CD4-positive, alpha-beta T cell (primary cell): ENCODE data around the gene MFSD12. TPM values are rescaled to one million over a fixed set of nuclear protein-coding genes. Genes with fewer than 3 reads are reported as not detected.

Source experiments
- ATAC-seq: fragments of 200-7000 bp; cut with Tn5 transposase; one replicate; pipeline ENCODE4 v1.10.0; 2022; ENCODE audit warnings: mild to moderate bottlenecking; ENCODE audit not compliant: poor library complexity
- CTCF ChIA-PET: fragments of 350-600 bp; sonication (Branson Sonifier 250); formaldehyde crosslinking; loops from one replicate; lab custom pipeline; 2021; ENCODE audit warnings: antibody characterized with exemption, inconsistent platforms; lab: Charles Lee
- POLR2A ChIA-PET: fragments of 350-600 bp; sonication (Branson Sonifier 250); formaldehyde crosslinking; loops from one replicate; lab custom pipeline; 2021; ENCODE audit warnings: antibody characterized with exemption, inconsistent platforms; lab: Charles Lee
- DNase-seq, 14 experiments: peaks; one replicate each; pipeline ENCODE4 v3.0.0-alpha.2; 2013 to 2020; ENCODE audit warnings: mixed read lengths in 2 of 14
- H3K27ac ChIP-seq, 2 donors: one replicate each; pipeline versions ENCODE4 v1.5.1 to v1.7.0; 2013; ENCODE audit warnings: low read length in 2 of 2, low read depth in 1 of 2, mild to moderate bottlenecking in 1 of 2
- H3K27me3 ChIP-seq, 2 experiments: 1 replicate in 1 of 2; 2 replicates in 1 of 2; pipeline versions ENCODE4 v1.6.1 to v1.7.0; 2013; ENCODE audit warnings: low read length in 2 of 2, control low read depth in 1 of 2, mild to moderate bottlenecking in 1 of 2, moderate library complexity in 1 of 2; ENCODE audit not compliant: insufficient read depth in 2 of 2, control insufficient read depth in 1 of 2
- H3K36me3 ChIP-seq: one replicate; pipeline ENCODE4 v1.6.1; 2013; ENCODE audit warnings: low read length, control low read depth; ENCODE audit not compliant: insufficient read depth
- H3K4me1 ChIP-seq: one replicate; pipeline ENCODE4 v1.6.1; 2013; ENCODE audit warnings: low read length, control low read depth; ENCODE audit not compliant: insufficient read depth
- H3K4me3 ChIP-seq: one replicate; pipeline ENCODE4 v1.5.1; 2013; ENCODE audit warnings: mild to moderate bottlenecking, low read length, moderate library complexity
- H3K9me3 ChIP-seq, 2 experiments: 1 replicate in 1 of 2; 2 replicates in 1 of 2; pipeline versions ENCODE4 v1.6.1 to v1.7.0; 2013; ENCODE audit warnings: low read length in 2 of 2, mild to moderate bottlenecking in 2 of 2, control low read depth in 1 of 2, moderate library complexity in 1 of 2; ENCODE audit not compliant: control insufficient read depth in 1 of 2, insufficient read depth in 1 of 2
- H3K27ac Mint-ChIP-seq: one replicate; pipeline ENCODE4 v1.8.0; 2020; ENCODE audit warnings: mixed read lengths
- H3K27me3 Mint-ChIP-seq: one replicate; pipeline ENCODE4 v1.8.0; 2021; ENCODE audit warnings: mixed read lengths
- H3K36me3 Mint-ChIP-seq: one replicate; pipeline ENCODE4 v1.8.0; 2021; ENCODE audit warnings: low read depth, mixed read lengths
- H3K4me1 Mint-ChIP-seq: one replicate; pipeline ENCODE4 v1.8.0; 2021; ENCODE audit warnings: low read depth, mixed read lengths
- H3K4me3 Mint-ChIP-seq: one replicate; pipeline ENCODE4 v1.8.0; 2020; ENCODE audit warnings: mild to moderate bottlenecking, mixed read lengths
- H3K9me3 Mint-ChIP-seq: one replicate; pipeline ENCODE4 v1.8.0; 2020; ENCODE audit warnings: mixed read lengths
- intact Hi-C, 2 experiments: fragments of 100-400 bp; cut with DNase I in 1 of 2; cut with micrococcal nuclease in 1 of 2; formaldehyde crosslinking; loops; one replicate each; pipeline versions ENCODE4 v1.15.1 to v1.9.0; 2023 to 2025; cut with DNase I, micrococcal nuclease
- total RNA-seq, 174 experiments: library from RNA in 2 of 174; stranded (reverse) in 2 of 174; gene quantifications; one replicate each; pipeline ENCODE4 v1.2.3 and lab custom pipeline; 2021 to 2026
- TF ChIP-seq, protein P1 (sequence below): fragments of 200-600 bp; IDR thresholded peaks from one replicate; pipeline ENCODE4 v1.8.0; 2022; ENCODE audit warnings: antibody characterized with exemption, mild to moderate bottlenecking

Gene MFSD12
- total RNA-seq, 2 experiments from 2014 or later = 62.5 to 65.0 TPM

DNA sequence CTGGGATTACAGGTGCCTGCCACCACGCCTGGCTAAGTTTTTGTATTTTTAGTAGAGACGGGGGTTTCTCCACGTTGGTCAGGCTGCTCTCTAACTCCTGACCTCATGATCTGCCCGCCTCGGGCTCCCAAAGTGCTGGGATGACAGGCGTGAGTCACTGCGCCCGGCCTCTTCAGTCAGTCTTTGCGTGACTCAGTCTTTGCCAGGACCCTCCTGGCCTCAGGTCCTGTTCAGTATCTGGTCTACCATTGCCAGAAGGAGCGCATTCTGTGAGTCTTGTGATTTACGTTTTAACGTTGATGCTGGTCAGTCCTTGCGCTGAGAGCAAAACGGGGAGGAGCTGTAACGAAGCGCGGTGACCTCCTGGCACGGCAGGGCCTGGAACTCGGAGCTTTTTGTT, 7.8 kb upstream of the MFSD12 start:
- Histone ChIP-seq H3K27ac (no peak overlapping the region), H3K4me1 (no peaks in the 10 kb centered on the region), H3K36me3 (no peaks in the 10 kb centered on the region), H3K4me3 (no peak overlapping the region), H3K27me3 (no peaks in the 10 kb centered on the region), H3K9me3 (no peaks in the 10 kb centered on the region)
- Mint-ChIP-seq H3K4me1 (no peaks in the 10 kb centered on the region), H3K36me3 (no peaks in the 10 kb centered on the region), H3K4me3 (no peak overlapping the region), H3K27me3 (no peaks in the 10 kb centered on the region), H3K9me3 (no peaks in the 10 kb centered on the region), H3K27ac (no peak overlapping the region)
- TF ChIP-seq, protein P1, sequence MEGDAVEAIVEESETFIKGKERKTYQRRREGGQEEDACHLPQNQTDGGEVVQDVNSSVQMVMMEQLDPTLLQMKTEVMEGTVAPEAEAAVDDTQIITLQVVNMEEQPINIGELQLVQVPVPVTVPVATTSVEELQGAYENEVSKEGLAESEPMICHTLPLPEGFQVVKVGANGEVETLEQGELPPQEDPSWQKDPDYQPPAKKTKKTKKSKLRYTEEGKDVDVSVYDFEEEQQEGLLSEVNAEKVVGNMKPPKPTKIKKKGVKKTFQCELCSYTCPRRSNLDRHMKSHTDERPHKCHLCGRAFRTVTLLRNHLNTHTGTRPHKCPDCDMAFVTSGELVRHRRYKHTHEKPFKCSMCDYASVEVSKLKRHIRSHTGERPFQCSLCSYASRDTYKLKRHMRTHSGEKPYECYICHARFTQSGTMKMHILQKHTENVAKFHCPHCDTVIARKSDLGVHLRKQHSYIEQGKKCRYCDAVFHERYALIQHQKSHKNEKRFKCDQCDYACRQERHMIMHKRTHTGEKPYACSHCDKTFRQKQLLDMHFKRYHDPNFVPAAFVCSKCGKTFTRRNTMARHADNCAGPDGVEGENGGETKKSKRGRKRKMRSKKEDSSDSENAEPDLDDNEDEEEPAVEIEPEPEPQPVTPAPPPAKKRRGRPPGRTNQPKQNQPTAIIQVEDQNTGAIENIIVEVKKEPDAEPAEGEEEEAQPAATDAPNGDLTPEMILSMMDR = no peak
- ChIA-PET CTCF (no interaction called here), POLR2A (no interaction called here)
- intact Hi-C loops = no loop called here
- ATAC-seq (no peak), DNase-seq (no peak)

DNA sequence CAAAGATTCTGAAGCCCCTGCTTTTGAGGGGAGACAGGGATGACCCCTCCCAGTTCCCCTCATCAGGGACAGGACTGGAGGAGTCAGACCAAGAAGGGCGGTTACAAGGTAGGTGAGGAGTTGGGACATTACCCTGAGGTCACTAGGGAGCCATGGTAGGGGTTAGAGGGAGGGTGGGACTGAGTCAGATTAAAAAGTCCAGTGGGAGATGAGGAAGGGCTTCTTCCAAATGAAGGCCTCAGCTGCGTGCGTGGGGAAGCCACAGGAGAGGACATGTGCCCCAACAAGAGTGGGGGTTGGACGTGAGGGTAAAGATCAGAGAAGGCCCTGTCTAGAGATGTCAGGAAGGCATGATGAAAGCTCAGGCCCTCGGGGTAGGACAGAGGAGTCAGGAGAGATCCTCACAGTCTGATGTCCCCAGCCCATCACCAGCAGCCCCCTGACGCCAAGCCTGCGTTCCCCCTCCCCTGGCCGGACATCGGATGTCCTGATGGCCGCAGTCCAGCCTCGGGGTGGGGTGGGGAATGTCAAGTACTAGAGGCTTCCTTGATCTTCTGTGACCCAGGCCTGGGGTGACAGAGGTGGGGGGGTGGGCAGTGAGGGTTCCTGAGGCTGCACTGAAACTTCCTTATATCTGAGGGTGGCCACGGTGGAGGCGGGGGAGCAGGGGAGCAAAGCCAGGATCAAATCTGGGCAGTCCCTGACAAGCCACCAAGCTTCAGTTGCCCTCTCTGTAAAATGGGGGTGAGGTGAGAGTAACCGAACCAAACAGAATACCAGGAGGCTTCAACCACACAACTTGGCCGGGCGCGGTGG, 6.5 kb upstream of the MFSD12 start:
- TF ChIP-seq, protein P1 = no peak
- ChIA-PET CTCF (no interaction called here), POLR2A (no interaction called here)
- H3K27ac Mint-ChIP-seq = no peak overlapping the region
- Histone ChIP-seq H3K27ac (no peak overlapping the region), H3K9me3 (no peaks in the 10 kb centered on the region), H3K36me3 (no peaks in the 10 kb centered on the region), H3K4me1 (no peaks in the 10 kb centered on the region), H3K27me3 (no peaks in the 10 kb centered on the region), H3K4me3 (no peak overlapping the region)
- H3K4me1 Mint-ChIP-seq = no peaks in the 10 kb centered on the region
- H3K4me3 Mint-ChIP-seq = no peak overlapping the region
- H3K9me3 Mint-ChIP-seq = no peaks in the 10 kb centered on the region
- no peak for ATAC-seq
- no peaks in the 10 kb centered on the region for H3K36me3 Mint-ChIP-seq
- H3K27me3 Mint-ChIP-seq = no peaks in the 10 kb centered on the region
- no peak for DNase-seq
- intact Hi-C loops = no loop called here

DNA sequence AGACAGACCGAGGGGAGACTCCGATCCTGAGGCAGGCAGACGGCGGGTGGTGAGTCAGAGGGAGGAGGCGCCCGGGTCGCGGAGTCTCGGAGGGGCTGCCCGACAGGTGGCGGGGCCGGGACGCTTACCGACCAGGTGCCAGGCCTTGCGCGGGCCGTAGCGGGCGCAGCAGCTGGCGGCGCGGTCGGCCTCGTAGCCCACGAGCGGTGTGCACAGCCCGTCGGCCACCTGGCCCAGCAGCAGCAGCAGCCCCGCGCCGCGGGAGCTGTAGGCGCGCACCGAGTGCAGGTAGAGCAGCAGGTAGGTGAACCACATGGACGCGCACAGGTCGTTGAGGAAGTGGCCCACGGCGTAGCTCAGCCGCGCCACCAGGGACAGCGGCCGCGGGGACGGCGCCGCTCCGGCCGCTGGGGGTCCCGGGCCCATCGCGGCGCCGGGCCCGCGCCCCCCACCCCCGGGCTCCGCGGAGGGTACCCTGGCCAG, 367 bp downstream of the MFSD12 start:
- ChIA-PET CTCF (interaction anchor here (1.0 to 3.4 kb wide), 3 partner anchors 9 to 29 kb away, joined by 3 to 33 read pairs (median 4); partner anchors contain the start of gene GIPC3), POLR2A (interaction anchor here (0.7 to 2.4 kb wide), 11 partner anchors 9 to 843 kb away, joined by 3 to 21 read pairs (median 4); partner anchors contain the start of genes CACTIN, GIPC3, MRPL54 and SH3GL1)
- DNase-seq (peak; percentile 34 to 85 (median 58)), ATAC-seq (peak; percentile 21)
- H3K9me3 Mint-ChIP-seq = no peaks in the 10 kb centered on the region
- peaks cover 13% of the 10 kb centered on the region for H3K36me3 Mint-ChIP-seq
- TF ChIP-seq, protein P1 = no peak
- Histone ChIP-seq H3K9me3 (no peaks in the 10 kb centered on the region), H3K36me3 (no peaks in the 10 kb centered on the region), H3K4me1 (peaks cover 58% of the 10 kb centered on the region), H3K27ac (peak overlapping the region; percentile 45 to 71), H3K4me3 (peak overlapping the region; percentile 84), H3K27me3 (no peaks in the 10 kb centered on the region)
- peaks cover 33% of the 10 kb centered on the region for H3K4me1 Mint-ChIP-seq
- H3K27ac Mint-ChIP-seq = peak overlapping the region; percentile 93
- H3K27me3 Mint-ChIP-seq = no peaks in the 10 kb centered on the region
- peak overlapping the region; percentile 93 for H3K4me3 Mint-ChIP-seq
- intact Hi-C loops = loop anchor here in 1 of 2 experiments (1.0 kb wide), 3 partner anchors 15 to 70 kb away; partner anchors contain the start of genes FZR1 and HMG20B
